Stimulated activated CD4-positive, alpha-beta T cell treated with anti-CD3 and anti-CD28 coated beads, Interleukin-12 subunit alpha, Interleukin-12 subunit beta, amount 100 ng/mL, for 24 hours (primary cell): ENCODE data around the gene FBN3.
"Not testable (repeated sequence)": the region's sequence is repeated elsewhere in the genome, so short reads cannot be mapped to it uniquely, and the experiment has no call there.

Source experiments
- DNase-seq, 2 experiments: peaks; one replicate each; pipeline ENCODE4 v3.0.0-alpha.2; 2020; ENCODE audit warnings: low read depth in 2 of 2

The FBN3 gene

GRCh38 chr19:8149261-8150094, at the start of gene FBN3:
FBN3 (minus strand) TSS chr19:8149592; CDS start chr19:8147480, 2,112 bp downstream.
- no peak for DNase-seq

- DNase-seq: no peak
Measured at GRCh38 chr19:8196271-8196927, 47.0 kb upstream of the FBN3 start.

- DNase-seq: no peak
Measured at GRCh38 chr19:8194528-8195267, 45.3 kb upstream of the FBN3 start.

DNA sequence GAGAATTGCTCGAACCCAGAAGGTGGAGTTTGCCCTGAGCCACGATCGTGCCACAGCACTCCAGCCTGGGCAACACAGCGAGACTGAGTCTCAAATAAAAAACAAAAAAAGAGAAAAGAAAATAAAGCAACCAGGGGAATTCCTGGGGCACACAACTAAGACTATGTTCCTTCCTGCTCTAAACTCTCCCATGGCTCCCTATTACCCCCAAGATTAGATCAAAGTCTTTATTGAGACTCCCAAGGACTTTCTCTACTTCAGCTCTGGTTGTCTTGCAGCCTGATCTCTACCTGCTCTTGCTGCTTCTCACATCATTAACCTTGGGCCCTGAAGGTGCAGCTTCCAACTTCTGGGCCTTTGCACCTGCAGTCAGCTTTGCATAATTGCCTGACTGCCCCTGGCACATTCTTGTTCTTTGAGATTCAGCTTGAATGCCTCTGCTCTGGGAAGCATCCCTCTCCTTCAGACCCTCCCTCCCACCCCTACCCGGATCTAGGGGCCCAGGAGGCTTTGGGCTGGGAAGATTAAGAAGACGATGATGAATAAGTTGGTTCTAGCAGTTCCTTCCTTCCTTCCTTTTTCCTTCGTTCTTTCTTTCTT, 42.9 kb upstream of the FBN3 start:
- DNase-seq: no peak

- no peak for DNase-seq
Measured at GRCh38 chr19:8185343-8186068, 36.1 kb upstream of the FBN3 start.

GRCh38 chr19:8184274-8184673, 34.9 kb upstream of the FBN3 start:
- DNase-seq: no peak

DNA sequence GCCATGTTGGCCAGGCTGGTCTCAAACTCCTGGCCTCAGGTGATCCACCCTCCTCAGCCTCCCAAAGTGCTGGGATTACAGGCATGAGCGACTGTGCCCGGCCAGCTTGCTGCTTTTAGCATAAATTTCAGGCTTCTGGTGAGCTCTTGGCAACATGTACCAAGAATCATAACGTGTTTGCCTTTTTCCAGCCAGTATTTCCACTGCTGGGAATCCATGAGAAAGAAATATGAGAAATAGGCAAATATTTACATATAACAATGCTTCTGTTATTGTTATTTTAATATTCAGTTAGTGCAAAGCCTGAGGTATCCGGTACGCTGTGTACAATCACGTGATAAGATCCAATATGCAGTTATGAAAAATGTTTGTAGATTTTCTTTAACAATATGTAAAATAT, 30.6 kb upstream of the FBN3 start:
- DNase-seq: no peak

DNA sequence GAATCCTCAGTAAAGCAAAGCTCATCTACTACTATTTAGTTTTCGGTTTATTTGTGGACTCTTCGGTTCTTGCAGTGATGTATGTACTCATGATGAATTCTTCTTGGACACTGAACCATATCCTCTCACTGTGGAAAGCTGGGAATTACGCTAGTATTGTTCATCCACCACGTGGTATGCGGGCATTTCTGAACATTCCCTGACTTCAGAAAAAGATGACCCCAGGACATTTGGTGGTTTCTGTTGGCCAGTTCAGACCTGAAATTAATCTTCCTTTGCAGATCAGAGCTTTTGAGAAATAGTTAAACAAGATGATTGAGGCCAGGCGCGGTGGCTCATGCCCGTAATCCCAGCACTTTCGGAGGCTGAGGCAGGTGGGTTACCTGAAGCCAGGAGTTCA, 25.3 kb upstream of the FBN3 start:
- no peak for DNase-seq

DNA sequence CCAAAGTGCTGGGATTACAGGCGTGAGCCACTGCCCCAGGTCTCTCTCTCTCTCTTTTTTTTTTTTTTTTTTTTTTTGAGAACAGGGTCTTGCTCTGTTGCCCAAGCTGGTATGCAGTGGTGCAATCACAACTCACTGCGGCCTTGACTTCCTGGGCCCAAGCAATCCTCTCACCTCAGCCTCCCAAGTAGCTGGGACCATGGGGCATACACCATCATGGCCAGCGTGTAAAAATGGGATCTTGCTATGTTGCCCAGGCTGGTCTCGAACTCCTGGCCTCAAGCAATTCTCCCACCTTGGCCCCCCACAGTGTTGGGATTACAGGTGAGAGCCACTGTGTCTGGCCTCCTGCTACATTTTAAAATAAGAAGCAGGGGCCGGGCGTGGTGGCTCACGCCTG, 19.1 kb upstream of the FBN3 start:
- no peak for DNase-seq

- no peak for DNase-seq
Measured at GRCh38 chr19:8167985-8168384, 18.6 kb upstream of the FBN3 start.

DNA sequence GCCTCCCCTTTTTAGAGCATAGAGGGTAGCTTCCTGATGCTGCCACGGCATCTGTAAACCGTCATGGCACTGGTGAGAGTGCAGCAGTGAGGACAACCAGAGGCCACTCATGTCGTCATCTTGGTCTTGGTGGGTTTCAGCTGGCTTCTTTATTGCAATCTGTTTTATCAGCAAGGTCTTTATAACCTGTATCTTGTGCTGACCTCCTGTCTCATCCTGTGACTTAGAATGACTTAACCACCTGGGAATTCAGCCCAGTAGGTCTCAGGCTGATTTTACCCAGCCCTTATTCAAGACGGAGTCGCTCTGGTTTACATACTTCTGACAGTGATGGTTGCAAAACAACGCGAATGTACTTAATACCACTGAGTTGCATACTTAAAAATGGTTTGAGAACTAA, 14.4 kb upstream of the FBN3 start:
- DNase-seq: no peak

DNA sequence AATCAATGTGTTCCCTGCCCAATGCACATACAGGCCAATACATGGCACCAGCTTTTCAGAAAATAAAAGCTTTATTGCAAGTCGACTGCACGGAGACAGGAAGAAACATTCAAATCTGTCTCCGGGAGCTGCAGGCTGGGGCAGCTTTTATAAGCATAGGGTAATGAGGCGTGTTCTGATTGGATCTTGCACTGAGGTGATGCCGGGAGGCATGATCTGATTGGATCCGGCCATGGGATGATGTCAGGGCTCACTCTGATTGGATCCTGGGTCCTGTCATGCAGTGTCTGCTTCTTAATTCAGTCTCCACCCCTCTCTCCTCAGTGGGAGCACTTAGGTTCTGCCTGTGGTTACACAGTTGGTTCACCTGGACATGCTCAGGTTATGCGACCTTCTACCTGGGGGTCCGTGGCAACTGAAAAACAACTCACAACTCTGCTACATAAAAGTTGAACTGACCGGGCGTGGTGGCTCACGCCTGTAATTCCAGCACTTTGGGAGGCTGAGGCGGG, 11.8 kb upstream of the FBN3 start:
- DNase-seq: no peak

DNA sequence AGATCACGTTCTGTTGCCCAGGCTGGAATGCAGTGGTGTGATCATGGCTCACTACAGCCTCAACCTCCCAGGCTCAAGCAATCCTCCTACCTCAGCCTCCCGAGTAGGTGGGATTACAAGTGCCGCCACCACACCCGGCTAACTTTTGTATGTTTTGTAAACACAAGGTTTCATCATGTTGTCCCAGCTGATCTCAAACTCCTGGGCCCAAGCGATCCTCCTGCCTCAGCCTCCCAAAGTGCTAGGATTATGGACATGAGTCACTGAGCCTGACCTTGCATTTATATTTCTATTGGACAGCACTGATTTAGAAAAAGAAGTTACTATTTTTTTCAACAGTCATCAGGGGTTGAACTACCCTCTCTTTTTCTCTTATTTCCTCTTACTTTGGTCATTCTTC, 9.9 kb upstream of the FBN3 start:
- DNase-seq: not testable (repeated sequence)

- DNase-seq: peak in 1 of 2 experiments; percentile 2
Measured at GRCh38 chr19:8158411-8159074, 9.2 kb upstream of the FBN3 start.

- no peak for DNase-seq
Measured at GRCh38 chr19:8155318-8155717, 5.9 kb upstream of the FBN3 start.

- peak in 1 of 2 experiments; percentile 9 for DNase-seq
Measured at GRCh38 chr19:8154014-8154413, 4.6 kb upstream of the FBN3 start.

DNA sequence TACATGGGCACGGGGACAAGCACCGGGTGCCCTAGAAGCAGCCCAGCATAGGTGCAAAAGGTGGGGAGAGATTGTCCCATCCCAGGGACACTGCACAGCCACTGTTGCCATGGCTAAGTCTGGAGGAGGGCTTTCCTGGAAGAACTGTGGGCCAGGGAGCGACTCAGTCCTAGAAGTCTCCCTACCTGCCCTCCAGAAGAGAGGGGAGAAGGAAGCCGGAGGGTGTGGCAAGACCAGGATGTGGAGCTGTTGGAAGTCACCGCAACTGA, 2.3 kb upstream of the FBN3 start:
- no peak for DNase-seq

GRCh38 chr19:8150998-8151766, 1.8 kb upstream of the FBN3 start:
- no peak for DNase-seq

- no peak for DNase-seq
Measured at GRCh38 chr19:8150178-8150865, 930 bp upstream of the FBN3 start.
